Measurements from ENCODE around the gene SLC46A3. TPM values are rescaled to one million over a fixed set of nuclear protein-coding genes. Genes with fewer than 3 reads are reported as not detected.

SLC46A3 gene
- polyA plus RNA-seq, 2 of the 4 experiments (the other 2 are of a cell fraction): 2.1 to 6.8 TPM

GRCh38 chr13:28744091-28744536, 25.3 kb upstream of the SLC46A3 start:
- H3K4me2 ChIP-seq: peak overlapping the region; percentile 25; the same call in 2 of the 3 replicates
- no peaks in the 10 kb centered on the region for H3K9me3 ChIP-seq
- ChIA-PET CTCF (interaction anchor here (0.8 kb wide), 1 partner anchor 10 kb away, joined by 3 read pairs; no protein-coding TSS in a partner anchor), POLR2A (no interaction called here)
- no peak for TF ChIP-seq CTCF (IDR thresholded peaks at IDR 0.05)
- no peak for TF ChIP-seq ZSCAN20 (CRISPR knock-in tag; IDR thresholded peaks at IDR 0.05)
- no peak for TF ChIP-seq BHLHE40 (IDR thresholded peaks at IDR 0.05; ENCODE audit: low read depth, low read length)
- TF ChIP-seq FOSB (CRISPR knock-in tag; IDR thresholded peaks at IDR 0.05): no peak
- TF ChIP-seq KDM1A (IDR thresholded peaks at IDR 0.05; ENCODE audit: low read depth): no peak
- 0 out of 2 replicates have a peak, but pooled peaks have one; percentile 14 for TF ChIP-seq FOSL2 (IDR thresholded peaks at IDR 0.05)
- peak; percentile 79 for TF ChIP-seq FOSL2 (CRISPR knock-in tag; IDR thresholded peaks at IDR 0.05)
- no peak for TF ChIP-seq HEYL (CRISPR knock-in tag; IDR thresholded peaks at IDR 0.05)
- no peak for TF ChIP-seq POLR2A (IDR thresholded peaks at IDR 0.05; ENCODE audit: low read length)
- TF ChIP-seq PHF8 (IDR thresholded peaks at IDR 0.05; ENCODE audit: borderline replicate concordance, low read depth): no peak
- TF ChIP-seq, protein P1, sequence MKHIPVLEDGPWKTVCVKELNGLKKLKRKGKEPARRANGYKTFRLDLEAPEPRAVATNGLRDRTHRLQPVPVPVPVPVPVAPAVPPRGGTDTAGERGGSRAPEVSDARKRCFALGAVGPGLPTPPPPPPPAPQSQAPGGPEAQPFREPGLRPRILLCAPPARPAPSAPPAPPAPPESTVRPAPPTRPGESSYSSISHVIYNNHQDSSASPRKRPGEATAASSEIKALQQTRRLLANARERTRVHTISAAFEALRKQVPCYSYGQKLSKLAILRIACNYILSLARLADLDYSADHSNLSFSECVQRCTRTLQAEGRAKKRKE (CRISPR knock-in tag; IDR thresholded peaks at IDR 0.05; ENCODE audit: low read depth): no peak
- no peak for TF ChIP-seq ZFP36 (IDR thresholded peaks at IDR 0.05; ENCODE audit: borderline replicate concordance, partially characterized antibody)
- TF ChIP-seq ELK1 (IDR thresholded peaks at IDR 0.05; ENCODE audit: low read depth, low read length): no peak
- TF ChIP-seq, protein P2, sequence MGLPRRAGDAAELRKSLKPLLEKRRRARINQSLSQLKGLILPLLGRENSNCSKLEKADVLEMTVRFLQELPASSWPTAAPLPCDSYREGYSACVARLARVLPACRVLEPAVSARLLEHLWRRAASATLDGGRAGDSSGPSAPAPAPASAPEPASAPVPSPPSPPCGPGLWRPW (IDR thresholded peaks at IDR 0.05): no peak
- 0 out of 2 replicates have a peak, but pooled peaks have one; percentile 20 for TF ChIP-seq JUNB (IDR thresholded peaks at IDR 0.05)
- TF ChIP-seq RNF2 (IDR thresholded peaks at IDR 0.05; ENCODE audit: borderline replicate concordance, low read depth): no peak
- TF ChIP-seq MAFK (IDR thresholded peaks at IDR 0.05; ENCODE audit: partially characterized antibody): no peak
- FAIRE-seq (no peak), ATAC-seq (peak in 1 of 2 experiments; percentile 53; a peak in 2 of 6 replicates), DNase-seq (ENCODE audit: low read depth in 1 of 2, low spot score in 1 of 2) (peak in 1 of 2 experiments; percentile 46)
- no peak overlapping the region for H3K4me3 ChIP-seq
- 40% methylated on average over 6 of the region's 6 CpGs for WGBS (ENCODE audit: missing lambda C conversion rate)
- H3K4me1 ChIP-seq: peaks cover 9% of the 10 kb centered on the region; the same call in 2 of the 3 replicates
- peak overlapping the region; percentile 47 to 55 for H3K27ac ChIP-seq

DNA sequence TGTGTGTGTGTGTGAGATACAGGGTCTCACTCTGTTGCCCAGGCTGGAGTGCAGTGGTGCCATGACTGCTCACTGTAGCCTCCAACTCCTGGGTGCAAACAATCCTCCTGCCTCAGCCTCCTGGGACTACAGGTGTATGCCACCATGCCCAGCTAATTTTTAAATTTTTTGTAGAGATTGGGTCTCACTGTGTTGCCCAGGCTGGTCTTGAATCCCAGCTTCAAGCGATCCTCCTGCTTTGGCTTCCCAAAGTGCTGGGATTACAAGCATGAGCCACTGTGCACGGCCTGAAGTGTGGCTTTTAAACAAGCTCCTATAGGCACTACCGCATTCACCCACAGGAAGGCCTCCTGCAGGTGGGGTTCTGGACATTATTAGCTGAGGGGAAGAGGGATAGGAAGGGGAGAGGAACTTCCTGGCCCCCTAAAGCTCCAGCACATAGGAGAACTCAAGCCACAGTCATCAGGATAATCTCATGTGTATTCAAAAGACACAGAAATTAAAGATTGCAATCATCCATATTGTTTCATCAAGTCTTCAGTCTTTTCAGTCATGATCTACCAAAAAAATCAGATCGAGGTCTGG, 24.8 kb upstream of the SLC46A3 start:
- no peak for DNase-seq (ENCODE audit: low read depth in 1 of 2, low spot score in 1 of 2)
- Histone ChIP-seq H3K4me2 (peak overlapping the region; percentile 25; the same call in 2 of the 3 replicates), H3K4me3 (no peak overlapping the region), H3K4me1 (peaks cover 9% of the 10 kb centered on the region; the same call in 2 of the 3 replicates), H3K9me3 (no peaks in the 10 kb centered on the region), H3K27ac (peak overlapping the region; percentile 47 to 55)
- CTCF ChIA-PET: interaction anchor here (0.8 kb wide), 1 partner anchor 11 kb away, joined by 3 read pairs; no protein-coding TSS in a partner anchor
- TF ChIP-seq ZC3H11A (IDR thresholded peaks at IDR 0.05) (no peak), TP53 (CRISPR knock-in tag; IDR thresholded peaks at IDR 0.05) (no peak), E2F6 (IDR thresholded peaks at IDR 0.05; ENCODE audit: borderline replicate concordance, low read depth) (no peak), HOXB5 (CRISPR knock-in tag; IDR thresholded peaks at IDR 0.05) (no peak), EHF (CRISPR knock-in tag; IDR thresholded peaks at IDR 0.05) (no peak), POLR2A (IDR thresholded peaks at IDR 0.05; ENCODE audit: low read length) (no peak), HDAC2 (IDR thresholded peaks at IDR 0.05) (no peak)
- 71% methylated on average over 4 of the region's 4 CpGs for WGBS (ENCODE audit: missing lambda C conversion rate)
- FAIRE-seq: no peak
- POLR2A ChIA-PET: no interaction called here
- no peak for ATAC-seq
